Omental fat pad (tissue), 4 donors: Measurements from ENCODE around the gene UPK1B. TPM values are rescaled to one million over a fixed set of nuclear protein-coding genes. Genes with fewer than 3 reads are reported as not detected.

Experiments
- ATAC-seq: fragments of 150-250 bp; one replicate; pipeline ENCODE4 v1.9.1; 2016; ENCODE audit warnings: mild to moderate bottlenecking, moderate library complexity; ENCODE audit not compliant: low FRiP score
- DNase-seq: peaks from one replicate; pipeline ENCODE4 v3.0.0-alpha.2; 2019; ENCODE audit warnings: low spot score
- CTCF ChIP-seq, 3 donors: fragments of 450-650 bp; IDR thresholded peaks; one replicate each; pipeline ENCODE4 v1.5.1; 2016 to 2017; ENCODE audit warnings: antibody characterized with exemption in 3 of 3, mild to moderate bottlenecking in 3 of 3, moderate library complexity in 2 of 3
- total RNA-seq, 4 donors: library from RNA; depleted of rRNA; stranded (reverse); fragments of >200 nt; gene quantifications; one replicate each; pipeline ENCODE4 v1.1.0, GENCODE V29; 2016

UPK1B gene
- total RNA-seq, 4 donors from 2014 or later, result 1.1 to 49.3 (median 12.4) TPM

DNA sequence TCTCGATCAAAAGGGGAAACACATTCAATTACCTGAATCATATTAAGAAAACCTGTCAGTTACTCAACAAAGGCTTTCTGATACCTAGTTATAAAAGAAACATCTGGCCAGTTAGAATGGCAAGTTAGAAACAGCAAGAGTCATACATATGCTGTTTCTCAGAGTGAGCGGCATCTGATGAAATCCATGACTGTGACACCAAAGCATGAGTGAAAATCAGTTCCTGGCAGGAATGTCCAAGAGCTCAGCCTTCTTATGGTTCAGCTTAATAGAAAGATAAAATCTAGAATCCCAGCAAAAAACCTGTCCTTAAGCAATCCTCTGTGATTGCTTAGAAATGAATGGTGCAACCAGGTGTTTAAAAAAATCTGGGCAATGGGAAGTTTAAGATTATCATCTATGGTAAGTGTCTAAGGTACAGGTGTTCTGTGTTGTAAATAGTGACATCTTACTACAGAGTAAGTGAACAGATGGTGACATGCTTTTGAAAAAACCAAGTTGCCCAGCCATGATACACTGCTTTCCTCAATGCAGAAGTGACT lies 48.5 kb downstream of the UPK1B start:
- ATAC-seq, result no peak
- no peak for DNase-seq
- no peak for TF ChIP-seq CTCF (IDR thresholded peaks at IDR 0.05)

- DNase-seq (no peak), ATAC-seq (no peak)
- TF ChIP-seq CTCF (IDR thresholded peaks at IDR 0.05), result no peak
These were observed 49.0 kb downstream of the UPK1B start for GRCh38 chr3:119222391-119222790.

DNA sequence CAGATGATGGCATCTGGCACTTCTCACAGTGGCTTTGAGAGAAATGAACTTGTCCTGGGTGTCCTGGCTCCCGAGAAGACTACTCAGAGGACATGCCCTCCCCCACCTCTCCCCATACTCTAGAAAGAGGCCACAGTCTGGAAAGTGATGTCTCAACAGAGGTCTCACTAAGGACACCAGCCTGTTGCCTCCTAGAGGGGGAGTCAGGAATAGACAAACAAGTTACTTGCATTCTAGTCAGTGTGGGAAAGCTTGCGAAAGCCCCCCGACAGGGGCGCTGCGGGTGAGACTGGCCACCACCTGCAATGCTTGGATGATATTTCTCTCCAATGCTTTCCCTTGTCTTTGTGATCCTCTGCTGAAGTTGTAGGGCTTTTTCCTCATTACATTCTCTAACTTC lies 50.1 kb downstream of the UPK1B start:
- no peak for TF ChIP-seq CTCF (IDR thresholded peaks at IDR 0.05)
- ATAC-seq (no peak), DNase-seq (no peak)

DNA sequence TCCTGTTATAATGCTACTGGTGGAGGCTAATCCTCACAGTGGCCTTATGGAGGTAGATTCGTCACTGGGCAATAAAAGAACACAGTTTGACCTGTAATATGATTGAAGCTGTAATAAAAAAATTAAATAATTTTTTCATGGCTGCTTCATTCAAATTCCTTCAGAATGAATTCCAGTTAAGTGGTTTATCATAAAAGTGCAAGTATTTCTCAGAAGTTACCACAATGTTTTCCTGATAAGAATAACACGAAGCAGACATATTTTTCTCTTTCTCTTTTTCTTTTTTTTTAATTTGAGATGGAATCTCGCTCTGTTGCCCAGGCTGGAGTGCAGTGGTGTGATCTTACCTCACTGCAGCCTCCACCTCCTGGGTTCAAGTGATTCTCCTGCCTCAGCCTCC lies 51.7 kb downstream of the UPK1B start:
- no peak for DNase-seq
- no peak for TF ChIP-seq CTCF (IDR thresholded peaks at IDR 0.05)
- ATAC-seq, result no peak

GRCh38 chr3:119227070-119227850 lies 53.9 kb downstream of the UPK1B start:
- TF ChIP-seq CTCF (IDR thresholded peaks at IDR 0.05), result no peak
- ATAC-seq, result no peak
- no peak for DNase-seq

GRCh38 chr3:119228373-119229145 lies 55.2 kb downstream of the UPK1B start:
- DNase-seq (no peak), ATAC-seq (peak; percentile 21)
- no peak for TF ChIP-seq CTCF (IDR thresholded peaks at IDR 0.05)
